Hepatocyte (in vitro differentiated cells): Measurements from ENCODE around the gene PPP1R15A. TPM values are rescaled to one million over a fixed set of nuclear protein-coding genes. Genes with fewer than 3 reads are reported as not detected.
"Not testable (repeated sequence)": the region's sequence is repeated elsewhere in the genome, so short reads cannot be mapped to it uniquely, and the experiment has no call there.

Experiments
- DNase-seq: peaks from one replicate; pipeline ENCODE4 v3.0.0-alpha.2; 2016; ENCODE audit warnings: low spot score
- H2AFZ ChIP-seq: fragments of 200-600 bp; sonication (generic); 2 replicates; pipeline ENCODE4 v1.6.0; 2016; ENCODE audit warnings: antibody characterized with exemption, mild to moderate bottlenecking
- H3K27ac ChIP-seq: fragments of 200-600 bp; sonication (generic); 2 replicates; pipeline ENCODE4 v1.5.1; 2016; ENCODE audit warnings: mild to moderate bottlenecking
- H3K27me3 ChIP-seq: fragments of 200-600 bp; sonication (generic); 2 replicates; pipeline ENCODE4 v1.6.1; 2016
- H3K36me3 ChIP-seq: fragments of 200-600 bp; sonication (generic); replicated peaks from 2 replicates; pipeline ENCODE4 v1.5.1; 2016; ENCODE audit warnings: low read depth; ENCODE audit not compliant: insufficient read depth
- H3K4me1 ChIP-seq: fragments of 200-600 bp; sonication (generic); 2 replicates; pipeline ENCODE4 v1.5.1; 2016; ENCODE audit warnings: mild to moderate bottlenecking, moderate library complexity; ENCODE audit not compliant: insufficient read depth
- H3K4me2 ChIP-seq: fragments of 200-600 bp; sonication (generic); 2 replicates; pipeline ENCODE4 v1.6.0; 2016
- H3K4me3 ChIP-seq: fragments of 200-600 bp; sonication (generic); 2 replicates; pipeline ENCODE4 v1.5.1; 2016; ENCODE audit warnings: mild to moderate bottlenecking
- H3K79me2 ChIP-seq: fragments of 200-600 bp; sonication (generic); 2 replicates; pipeline ENCODE4 v1.6.0; 2017; ENCODE audit warnings: mild to moderate bottlenecking
- H3K9me2 ChIP-seq: fragments of 200-600 bp; sonication (generic); replicated peaks from 2 replicates; pipeline ENCODE4 v1.6.0; 2017; ENCODE audit warnings: mild to moderate bottlenecking; ENCODE audit not compliant: insufficient read depth
- H3K9me3 ChIP-seq: fragments of 200-600 bp; sonication (generic); 2 replicates; pipeline ENCODE4 v1.5.1; 2016; ENCODE audit warnings: low read depth, mild to moderate bottlenecking
- H4K20me1 ChIP-seq: fragments of 200-600 bp; sonication (generic); 2 replicates; pipeline ENCODE4 v1.6.0; 2016; ENCODE audit warnings: mild to moderate bottlenecking; ENCODE audit not compliant: insufficient read depth, poor library complexity, severe bottlenecking
- EZH2 ChIP-seq: fragments of 200-600 bp; sonication (generic); IDR thresholded peaks from 2 replicates; pipeline ENCODE4 v1.6.1; 2016; ENCODE audit warnings: antibody characterized with exemption, mild to moderate bottlenecking, borderline replicate concordance
- EZH2phosphoT487 ChIP-seq: fragments of 200-600 bp; sonication (generic); IDR thresholded peaks from one replicate; pipeline ENCODE4 v1.6.1; 2018; ENCODE audit warnings: antibody characterized with exemption, mild to moderate bottlenecking, low read depth, moderate library complexity; ENCODE audit not compliant: unreplicated experiment, severe bottlenecking
- WGBS: methylation state at CpG from one replicate; pipeline ENCODE4 v1.1.6; 2016; ENCODE audit warnings: low lambda C conversion rate; ENCODE audit errors: missing lambda C conversion rate; 5-methylcytosine and 5-hydroxymethylcytosine counted together
- polyA plus RNA-seq: library from polyadenylated mRNA; unstranded; fragments of >200 nt; fragmentation: Nextera tagmentation; extraction: Ambion mirVana; gene quantifications from 2 replicates; pipeline ENCODE4 v1.2.1, GENCODE V29; 2016
- total RNA-seq: library from RNA; depleted of rRNA; stranded (reverse); fragments of >200 nt; gene quantifications from 2 replicates; pipeline ENCODE4 v1.2.3, GENCODE V29; 2014
- TF ChIP-seq, protein P1 (sequence below): fragments of 200-600 bp; sonication (generic); IDR thresholded peaks from 2 replicates; pipeline ENCODE4 v1.5.1; 2016; ENCODE audit warnings: antibody characterized with exemption, mild to moderate bottlenecking; ENCODE audit not compliant: poor library complexity

Gene PPP1R15A
- total and polyA plus RNA-seq, 2 experiments from 2014 or later = 83.1 to 172 TPM

DNA sequence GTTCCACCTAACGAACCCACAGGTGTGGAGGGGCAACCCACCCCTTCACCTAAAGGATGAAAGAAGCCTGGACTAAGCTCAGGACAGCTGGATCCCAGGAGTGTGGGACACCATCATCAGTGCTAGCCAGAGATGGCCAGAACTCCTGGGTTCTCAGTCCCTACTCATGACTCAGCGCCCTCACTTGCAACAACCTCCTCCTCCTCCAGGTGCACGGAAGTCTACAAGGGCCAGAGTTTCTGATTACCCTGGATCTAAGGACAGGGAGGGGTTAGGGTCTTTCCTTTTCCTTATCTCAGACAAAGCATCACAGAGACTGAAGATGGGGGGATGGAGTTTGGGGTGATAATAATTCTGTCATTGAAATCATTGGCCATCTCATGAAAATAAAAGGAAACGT is 18.3 kb downstream of the PPP1R15A start:
- 69% methylated on average over 4 of the region's 4 CpGs for WGBS
- TF ChIP-seq EZH2 = no peak
- TF ChIP-seq EZH2phosphoT487 = no peak
- TF ChIP-seq, protein P1, sequence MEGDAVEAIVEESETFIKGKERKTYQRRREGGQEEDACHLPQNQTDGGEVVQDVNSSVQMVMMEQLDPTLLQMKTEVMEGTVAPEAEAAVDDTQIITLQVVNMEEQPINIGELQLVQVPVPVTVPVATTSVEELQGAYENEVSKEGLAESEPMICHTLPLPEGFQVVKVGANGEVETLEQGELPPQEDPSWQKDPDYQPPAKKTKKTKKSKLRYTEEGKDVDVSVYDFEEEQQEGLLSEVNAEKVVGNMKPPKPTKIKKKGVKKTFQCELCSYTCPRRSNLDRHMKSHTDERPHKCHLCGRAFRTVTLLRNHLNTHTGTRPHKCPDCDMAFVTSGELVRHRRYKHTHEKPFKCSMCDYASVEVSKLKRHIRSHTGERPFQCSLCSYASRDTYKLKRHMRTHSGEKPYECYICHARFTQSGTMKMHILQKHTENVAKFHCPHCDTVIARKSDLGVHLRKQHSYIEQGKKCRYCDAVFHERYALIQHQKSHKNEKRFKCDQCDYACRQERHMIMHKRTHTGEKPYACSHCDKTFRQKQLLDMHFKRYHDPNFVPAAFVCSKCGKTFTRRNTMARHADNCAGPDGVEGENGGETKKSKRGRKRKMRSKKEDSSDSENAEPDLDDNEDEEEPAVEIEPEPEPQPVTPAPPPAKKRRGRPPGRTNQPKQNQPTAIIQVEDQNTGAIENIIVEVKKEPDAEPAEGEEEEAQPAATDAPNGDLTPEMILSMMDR = no peak
- H3K9me2 ChIP-seq = no peaks in the 10 kb centered on the region
- H3K27ac ChIP-seq = peak overlapping the region; percentile 77
- no peaks in the 10 kb centered on the region for H3K27me3 ChIP-seq
- H2AFZ ChIP-seq = no peak overlapping the region
- DNase-seq = no peak
- H3K4me1 ChIP-seq = peaks cover 6% of the 10 kb centered on the region
- peak overlapping the region; percentile 49 for H3K4me2 ChIP-seq
- H3K36me3 ChIP-seq = no peaks in the 10 kb centered on the region
- H4K20me1 ChIP-seq = no peaks in the 10 kb centered on the region
- H3K79me2 ChIP-seq = no peaks in the 10 kb centered on the region
- no peaks in the 10 kb centered on the region for H3K9me3 ChIP-seq
- H3K4me3 ChIP-seq = no peak overlapping the region

DNA sequence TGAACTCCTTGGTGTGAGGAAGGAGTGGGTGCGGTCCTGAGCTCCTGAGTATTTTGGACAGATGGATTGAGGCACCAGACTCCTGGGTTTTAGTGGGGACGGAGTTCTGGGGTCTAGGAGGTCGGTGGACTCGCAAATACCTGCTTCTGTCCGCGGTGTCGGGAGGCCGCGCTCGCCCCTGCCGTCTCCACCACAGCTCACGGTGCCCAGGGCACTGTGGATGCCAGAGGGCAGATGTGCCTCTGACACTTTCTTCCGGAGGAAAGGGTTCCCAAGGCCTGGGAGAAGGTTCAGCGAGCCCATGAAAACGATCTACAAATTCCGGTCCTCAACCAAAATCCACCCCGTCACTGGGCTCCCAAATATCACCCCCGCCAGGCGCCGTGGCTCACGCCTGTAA is 23.0 kb downstream of the PPP1R15A start:
- H3K27ac ChIP-seq = no peak overlapping the region
- no peak overlapping the region for H3K4me2 ChIP-seq
- H3K36me3 ChIP-seq = no peaks in the 10 kb centered on the region
- no peaks in the 10 kb centered on the region for H3K9me2 ChIP-seq
- no peak overlapping the region for H2AFZ ChIP-seq
- no peaks in the 10 kb centered on the region for H3K9me3 ChIP-seq
- H3K4me3 ChIP-seq = no peak overlapping the region
- no peak for DNase-seq
- no peaks in the 10 kb centered on the region for H3K79me2 ChIP-seq
- no peaks in the 10 kb centered on the region for H3K27me3 ChIP-seq
- peaks cover 13% of the 10 kb centered on the region for H3K4me1 ChIP-seq
- TF ChIP-seq, protein P1 = no peak
- TF ChIP-seq EZH2phosphoT487 (no peak), EZH2 (no peak)
- 96% methylated on average over 21 of the region's 21 CpGs for WGBS
- no peaks in the 10 kb centered on the region for H4K20me1 ChIP-seq

DNA sequence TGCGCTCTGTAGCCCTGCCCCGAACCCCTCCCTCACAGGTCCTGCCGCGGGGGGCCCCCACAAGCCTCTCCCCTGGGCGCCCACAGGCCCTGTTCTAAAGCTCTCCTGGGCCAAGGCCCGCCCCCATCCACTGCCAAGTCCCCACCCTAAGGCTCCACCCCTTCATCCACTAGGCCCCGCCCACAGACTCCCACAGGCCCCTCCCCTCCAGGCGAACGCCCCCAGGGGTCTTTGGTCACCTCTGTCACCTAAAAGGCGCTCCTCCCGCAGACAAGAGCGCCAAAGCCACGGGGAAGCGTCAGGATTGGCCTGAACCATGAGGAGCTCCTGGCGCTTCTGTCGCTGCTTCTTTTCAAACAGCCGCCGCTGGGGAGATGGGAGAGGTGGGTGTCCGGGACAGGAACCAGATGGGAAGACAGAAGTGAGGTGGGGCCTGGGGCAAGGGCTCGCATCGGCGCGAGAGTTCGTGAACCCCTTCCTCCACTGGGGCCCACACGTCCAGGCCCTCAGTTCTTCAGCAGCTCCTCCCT is 24.0 kb downstream of the PPP1R15A start:
- Histone ChIP-seq H3K4me1 (peaks cover 14% of the 10 kb centered on the region), H3K9me3 (no peaks in the 10 kb centered on the region), H3K27me3 (no peaks in the 10 kb centered on the region), H3K27ac (peak overlapping the region; percentile 40), H3K79me2 (peaks cover 10% of the 10 kb centered on the region), H2AFZ (no peak overlapping the region), H3K9me2 (no peaks in the 10 kb centered on the region), H4K20me1 (no peaks in the 10 kb centered on the region), H3K4me3 (no peak overlapping the region), H3K4me2 (peak overlapping the region; percentile 70), H3K36me3 (no peaks in the 10 kb centered on the region)
- WGBS = 40% methylated on average over 18 of the region's 25 CpGs
- TF ChIP-seq EZH2phosphoT487 (no peak), EZH2 (no peak)
- TF ChIP-seq, protein P1 = no peak
- DNase-seq = peak; percentile 66

DNA sequence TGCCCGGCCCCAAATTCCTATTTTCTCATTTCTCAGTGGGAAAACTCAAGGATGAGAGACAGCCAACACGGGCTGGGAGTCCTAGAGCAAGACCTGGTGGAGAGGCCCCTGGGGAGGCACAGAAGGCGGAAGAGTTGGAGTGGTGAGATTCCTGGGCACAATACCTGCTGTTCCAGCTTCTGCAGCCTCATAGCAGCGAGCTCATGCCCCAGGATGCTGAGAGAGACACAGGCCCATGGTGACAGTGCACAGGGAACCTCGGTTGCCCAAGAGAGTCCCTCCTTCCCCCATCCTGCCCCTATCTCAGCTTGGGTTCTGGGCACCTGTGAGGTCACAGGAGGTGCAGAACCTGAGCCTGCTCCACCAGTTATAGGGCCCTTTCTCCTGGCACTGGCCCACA is 25.0 kb downstream of the PPP1R15A start:
- Histone ChIP-seq H4K20me1 (no peaks in the 10 kb centered on the region), H3K4me2 (no peak overlapping the region), H3K27me3 (no peaks in the 10 kb centered on the region), H3K4me1 (peaks cover 13% of the 10 kb centered on the region), H3K36me3 (no peaks in the 10 kb centered on the region), H3K27ac (no peak overlapping the region), H3K9me2 (no peaks in the 10 kb centered on the region), H2AFZ (no peak overlapping the region), H3K9me3 (no peaks in the 10 kb centered on the region), H3K79me2 (peaks cover 19% of the 10 kb centered on the region), H3K4me3 (no peak overlapping the region)
- TF ChIP-seq EZH2phosphoT487 (no peak), EZH2 (no peak)
- TF ChIP-seq, protein P1 = no peak
- no peak for DNase-seq
- WGBS = 87% methylated on average over 5 of the region's 5 CpGs

DNA sequence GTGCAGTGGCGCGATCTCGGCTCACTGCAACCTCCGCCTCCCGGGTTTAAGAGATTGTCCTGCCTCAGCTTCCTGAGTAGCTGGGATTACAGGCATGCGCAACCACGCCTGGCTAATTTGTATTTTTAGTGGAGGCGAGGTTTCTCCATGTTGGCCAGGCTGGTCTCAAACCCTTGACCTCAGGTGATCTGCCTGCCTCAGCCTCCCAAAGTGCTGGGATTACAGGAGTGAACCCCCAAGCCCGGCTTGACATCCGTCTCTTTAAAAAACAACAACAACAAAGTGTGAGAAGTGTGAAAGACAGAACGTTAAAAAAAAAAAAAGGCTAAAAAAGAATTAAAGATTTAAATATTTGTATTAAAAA is 27.1 kb downstream of the PPP1R15A start:
- not testable (repeated sequence) for H3K9me2 ChIP-seq, DNase-seq, H3K36me3 ChIP-seq, H3K9me3 ChIP-seq, H4K20me1 ChIP-seq, H3K4me3 ChIP-seq, H3K27me3 ChIP-seq
- H3K4me1 ChIP-seq = peaks cover 13% of the 10 kb centered on the region
- H2AFZ ChIP-seq = peak overlapping the region; percentile 65
- H3K27ac ChIP-seq = peak overlapping the region; percentile 62
- peaks cover 29% of the 10 kb centered on the region for H3K79me2 ChIP-seq
- 78% methylated on average over 11 of the region's 11 CpGs for WGBS
- peak overlapping the region; percentile 76 for H3K4me2 ChIP-seq
